ES-I3 (cell line): ENCODE measurements around the gene FGD5.

Source experiments
- H3K36me3 ChIP-seq: 2 replicates; pipeline ENCODE4 v1.6.1; 2013; ENCODE audit warnings: mild to moderate bottlenecking, low read length, control low read depth, moderate library complexity; ENCODE audit not compliant: insufficient read depth
- H3K4me1 ChIP-seq: 2 replicates; pipeline ENCODE4 v1.6.1; 2013; ENCODE audit warnings: mild to moderate bottlenecking, control low read depth, low read length; ENCODE audit not compliant: insufficient read depth
- H3K9ac ChIP-seq: 2 replicates; pipeline ENCODE4 v1.6.1; 2013; ENCODE audit warnings: low read depth, mild to moderate bottlenecking, low read length, moderate library complexity
- H3K9me3 ChIP-seq: 2 replicates; pipeline ENCODE4 v1.6.1; 2013; ENCODE audit warnings: mild to moderate bottlenecking, low read length, moderate library complexity; ENCODE audit not compliant: control insufficient read depth, insufficient read depth

FGD5 gene

DNA sequence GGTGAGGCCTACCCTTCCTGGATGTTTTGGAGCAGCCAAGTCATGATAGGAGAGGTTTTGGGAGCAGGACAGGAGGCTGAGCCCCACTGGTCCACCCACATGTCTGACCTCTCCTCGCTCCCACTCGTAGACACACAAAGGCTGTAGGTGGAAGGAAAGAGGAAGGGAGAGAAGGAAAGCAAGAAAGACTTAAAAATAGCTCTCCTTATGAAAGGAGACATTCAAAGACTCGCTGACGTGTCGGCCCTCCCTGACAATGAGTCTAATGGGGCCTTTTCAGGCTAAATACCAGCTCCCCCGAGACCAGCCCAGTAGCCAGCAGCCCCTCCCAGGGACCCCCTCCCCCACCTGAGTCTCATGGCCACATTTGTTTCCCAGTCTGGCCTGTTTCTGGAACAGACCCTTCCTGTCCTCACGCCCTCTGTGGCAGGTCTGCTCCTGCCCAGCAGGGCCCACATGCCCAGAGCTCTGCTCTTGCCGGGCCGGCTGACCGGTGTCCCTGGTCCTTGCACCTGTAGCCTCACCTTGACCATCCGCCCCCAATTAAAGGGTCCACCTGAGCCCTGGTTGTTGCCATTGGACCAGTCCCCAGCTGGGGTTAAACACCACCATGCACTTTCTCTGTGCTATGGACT lies 49.3 kb downstream of the FGD5 start:
- H3K9me3 ChIP-seq: no peaks in the 10 kb centered on the region
- H3K4me1 ChIP-seq: peaks cover 6% of the 10 kb centered on the region; the same call in 1 of the 2 replicates
- H3K36me3 ChIP-seq: no peaks in the 10 kb centered on the region; the same call in 1 of the 2 replicates
- H3K9ac ChIP-seq: no peak overlapping the region

DNA sequence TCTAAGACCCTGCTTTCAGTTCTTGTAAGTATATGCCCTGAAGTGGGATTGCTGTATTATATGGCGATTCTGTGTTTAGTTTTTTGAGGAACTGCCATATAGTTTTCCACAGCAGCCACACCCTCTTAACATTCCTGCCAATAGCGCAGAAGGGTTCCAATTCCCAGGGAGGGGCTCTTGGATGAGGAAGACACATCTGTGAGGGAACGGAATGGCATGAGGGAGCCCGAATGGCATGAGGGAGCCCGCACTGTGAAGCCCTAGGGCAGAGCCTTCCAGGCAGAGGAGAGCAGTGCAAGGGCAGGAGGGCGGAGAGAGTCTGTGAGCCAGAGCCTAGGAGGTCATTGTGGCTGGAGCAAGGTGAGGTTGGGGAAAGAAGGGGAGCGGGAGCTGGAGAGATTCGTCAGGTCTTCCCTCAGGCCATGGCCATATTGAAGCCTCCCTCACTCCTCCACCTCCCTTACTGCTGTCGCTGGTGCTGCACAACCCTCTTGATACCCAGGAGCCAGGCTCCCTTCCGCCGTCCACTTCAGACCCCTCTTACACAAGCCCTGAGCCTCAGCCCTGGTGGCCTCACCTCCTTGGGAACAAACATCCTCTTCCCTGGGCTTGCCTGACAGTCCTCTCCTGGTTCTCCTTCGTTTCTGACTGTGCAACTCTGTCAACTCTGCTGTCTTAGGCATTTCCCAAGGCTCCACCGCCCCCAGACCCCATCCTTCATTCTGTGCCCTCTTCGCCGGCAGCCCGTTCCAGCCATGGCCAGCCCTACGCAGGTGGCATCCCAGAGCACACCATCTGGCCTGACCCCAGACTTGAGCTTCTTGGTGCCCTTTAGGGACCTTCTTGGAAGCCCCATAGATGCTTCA lies 51.4 kb downstream of the FGD5 start:
- Histone ChIP-seq H3K4me1 (no peaks in the 10 kb centered on the region), H3K36me3 (no peaks in the 10 kb centered on the region; the same call in 1 of the 2 replicates), H3K9ac (no peak overlapping the region), H3K9me3 (no peaks in the 10 kb centered on the region)

DNA sequence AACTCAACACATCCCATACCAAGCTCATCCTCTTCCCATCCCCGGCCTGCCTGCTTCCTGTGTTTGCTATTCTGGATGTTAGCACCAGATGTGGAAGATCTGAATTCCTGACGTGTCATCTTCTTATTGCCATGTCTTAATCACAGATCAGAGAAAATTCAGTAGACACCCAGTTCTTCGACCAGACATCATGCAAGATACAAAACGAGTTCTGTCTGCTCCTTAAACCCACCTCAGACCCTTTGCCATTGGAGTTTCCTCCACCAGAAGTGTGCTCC lies 52.0 kb downstream of the FGD5 start:
- H3K36me3 ChIP-seq: no peaks in the 10 kb centered on the region; the same call in 1 of the 2 replicates
- no peaks in the 10 kb centered on the region for H3K9me3 ChIP-seq
- H3K9ac ChIP-seq: no peak overlapping the region
- H3K4me1 ChIP-seq: no peaks in the 10 kb centered on the region

DNA sequence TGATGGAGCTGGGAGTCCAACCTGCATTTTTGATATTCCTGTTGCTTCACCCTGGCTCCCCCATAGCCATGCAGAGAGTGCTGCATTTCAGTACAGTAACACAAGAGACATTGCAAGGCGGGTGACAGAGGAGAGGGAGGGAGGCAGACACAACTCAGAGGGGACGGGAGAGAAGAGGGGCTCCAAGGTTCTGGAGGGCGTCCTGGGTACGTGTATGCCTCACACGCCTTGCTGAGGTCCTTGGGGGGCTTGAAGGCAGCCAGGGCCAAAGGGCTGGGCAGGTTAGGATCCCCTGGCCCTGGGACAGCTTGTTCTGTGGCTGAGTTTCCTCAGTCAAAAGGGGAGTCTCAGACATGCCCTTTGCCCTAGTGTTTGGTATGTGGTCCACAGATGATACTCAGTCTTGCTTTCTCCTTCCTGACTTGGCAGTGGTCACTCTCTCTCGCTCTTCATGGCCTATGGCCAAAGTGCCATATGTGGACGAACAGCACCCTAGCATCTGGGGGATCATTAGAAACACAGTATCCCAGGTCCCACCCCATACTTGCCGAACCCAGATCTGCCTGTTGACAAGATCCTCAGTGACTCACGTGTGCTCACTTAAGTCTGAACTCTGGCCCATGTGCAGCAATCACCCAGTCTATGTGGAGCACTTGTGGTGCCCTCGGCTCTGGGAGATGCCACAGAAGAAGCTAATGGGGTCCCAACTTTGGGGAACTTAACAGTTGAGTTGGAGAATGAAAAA lies 52.9 kb downstream of the FGD5 start:
- no peaks in the 10 kb centered on the region for H3K4me1 ChIP-seq
- no peaks in the 10 kb centered on the region for H3K9me3 ChIP-seq
- H3K9ac ChIP-seq: no peak overlapping the region
- H3K36me3 ChIP-seq: no peaks in the 10 kb centered on the region; the same call in 1 of the 2 replicates

- H3K4me1 ChIP-seq: no peaks in the 10 kb centered on the region
- no peak overlapping the region for H3K9ac ChIP-seq
- H3K36me3 ChIP-seq: no peaks in the 10 kb centered on the region; the same call in 1 of the 2 replicates
- H3K9me3 ChIP-seq: no peaks in the 10 kb centered on the region
Observed at GRCh38 chr3:14872706-14873105, 53.9 kb downstream of the FGD5 start.

DNA sequence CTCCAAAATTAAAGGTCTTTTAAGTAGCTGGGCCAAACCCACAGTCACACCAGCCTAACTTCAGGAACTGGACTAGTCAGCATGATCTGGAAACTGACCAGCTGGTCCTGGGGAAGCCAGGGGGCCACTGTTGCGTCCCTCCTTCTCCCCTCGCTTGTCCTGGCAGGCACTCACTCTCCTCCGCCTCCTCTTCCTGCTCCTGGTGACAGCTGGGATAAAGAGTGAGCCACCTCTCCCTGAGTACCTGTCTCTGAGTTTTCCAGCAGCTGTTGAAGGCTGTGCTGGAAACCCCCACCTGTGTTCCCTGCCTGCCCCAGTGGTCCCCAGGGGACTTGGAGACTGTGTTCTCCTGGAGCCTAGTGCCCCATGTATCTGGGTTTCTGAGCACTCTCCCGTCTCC lies 56.0 kb downstream of the FGD5 start:
- H3K9ac ChIP-seq: no peak overlapping the region
- H3K9me3 ChIP-seq: no peaks in the 10 kb centered on the region
- no peaks in the 10 kb centered on the region for H3K4me1 ChIP-seq
- H3K36me3 ChIP-seq: no peaks in the 10 kb centered on the region; the same call in 1 of the 2 replicates

DNA sequence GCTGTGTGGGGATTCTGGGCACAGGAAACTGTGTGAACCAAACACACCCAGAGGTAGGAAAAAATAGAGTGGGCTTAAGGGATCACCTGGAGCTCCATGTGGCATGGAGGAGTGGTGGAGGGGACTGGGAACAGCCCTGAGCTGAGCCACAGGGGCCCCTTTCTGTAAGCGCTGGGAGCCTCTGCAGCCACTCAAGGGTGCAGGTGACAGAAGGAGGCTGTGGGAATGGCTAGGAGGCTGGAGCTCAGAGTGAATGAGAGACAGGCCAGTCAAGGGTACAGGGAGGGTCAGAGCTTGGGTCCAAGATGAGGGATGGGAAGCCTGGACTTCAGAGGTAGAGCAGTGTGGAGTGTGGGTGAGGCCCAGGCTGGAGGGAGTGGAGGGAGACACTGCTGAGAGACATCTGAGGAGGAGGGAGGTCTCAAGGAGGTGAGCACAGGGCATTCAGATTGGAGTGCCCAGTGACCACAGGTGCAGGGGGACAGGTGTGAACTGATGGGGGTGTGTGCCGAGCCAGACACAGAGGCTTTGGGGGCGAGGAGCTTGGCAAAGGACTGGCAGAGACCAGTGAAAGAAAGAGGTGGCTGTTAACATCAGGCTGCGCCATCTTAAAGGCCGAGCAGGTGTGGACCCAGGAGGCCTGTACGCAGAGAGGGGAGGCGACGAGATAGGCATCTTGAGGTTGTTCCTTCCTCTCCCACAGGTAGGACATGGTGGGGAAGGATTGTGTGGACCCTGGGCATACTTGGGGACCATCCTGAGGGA lies 56.8 kb downstream of the FGD5 start:
- Histone ChIP-seq H3K36me3 (no peaks in the 10 kb centered on the region; the same call in 1 of the 2 replicates), H3K4me1 (no peaks in the 10 kb centered on the region), H3K9me3 (no peaks in the 10 kb centered on the region), H3K9ac (no peak overlapping the region)

DNA sequence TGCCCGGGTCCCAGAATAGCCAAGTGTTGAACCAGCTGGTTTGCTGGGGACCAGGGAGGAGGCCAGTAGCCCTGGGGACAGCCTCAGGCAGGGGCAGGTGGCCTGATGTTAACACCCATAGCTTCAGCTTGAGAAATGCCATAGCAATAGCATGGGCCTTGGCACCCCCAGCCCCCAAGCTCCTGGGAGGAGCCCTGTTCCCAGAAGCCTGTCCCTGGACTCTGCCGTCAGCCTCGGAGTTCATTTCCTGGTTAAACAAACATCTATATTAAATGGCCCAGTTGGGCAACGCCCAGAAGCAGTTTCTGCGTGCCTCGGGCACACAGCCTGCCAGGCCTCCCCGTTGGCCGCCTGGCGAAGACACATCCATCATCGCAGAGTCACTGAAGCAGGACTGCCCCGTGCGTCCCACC lies 58.2 kb downstream of the FGD5 start:
- Histone ChIP-seq H3K9ac (no peak overlapping the region), H3K36me3 (no peaks in the 10 kb centered on the region; the same call in 1 of the 2 replicates), H3K4me1 (no peaks in the 10 kb centered on the region), H3K9me3 (no peaks in the 10 kb centered on the region)

DNA sequence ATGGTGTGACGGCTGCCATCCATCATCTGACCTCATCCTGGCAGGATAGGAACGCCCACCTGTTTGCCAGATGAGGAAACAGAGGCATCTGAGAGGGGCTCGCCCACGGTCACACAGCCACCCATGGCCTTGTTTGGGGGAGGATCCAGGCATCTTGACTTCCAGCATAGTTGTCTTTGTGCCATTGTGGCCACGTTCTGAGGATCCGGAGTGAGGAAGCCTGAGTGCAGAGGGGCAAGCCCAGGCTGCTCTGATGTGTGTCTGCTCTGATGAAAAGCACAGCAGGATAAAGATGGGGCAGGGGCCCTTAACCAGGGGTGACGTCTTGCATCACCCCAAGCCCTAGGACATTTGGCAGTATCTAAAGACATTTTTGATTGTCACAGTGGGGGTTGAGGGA lies 58.7 kb downstream of the FGD5 start:
- Histone ChIP-seq H3K36me3 (no peaks in the 10 kb centered on the region), H3K4me1 (no peaks in the 10 kb centered on the region), H3K9ac (no peak overlapping the region), H3K9me3 (no peaks in the 10 kb centered on the region)

DNA sequence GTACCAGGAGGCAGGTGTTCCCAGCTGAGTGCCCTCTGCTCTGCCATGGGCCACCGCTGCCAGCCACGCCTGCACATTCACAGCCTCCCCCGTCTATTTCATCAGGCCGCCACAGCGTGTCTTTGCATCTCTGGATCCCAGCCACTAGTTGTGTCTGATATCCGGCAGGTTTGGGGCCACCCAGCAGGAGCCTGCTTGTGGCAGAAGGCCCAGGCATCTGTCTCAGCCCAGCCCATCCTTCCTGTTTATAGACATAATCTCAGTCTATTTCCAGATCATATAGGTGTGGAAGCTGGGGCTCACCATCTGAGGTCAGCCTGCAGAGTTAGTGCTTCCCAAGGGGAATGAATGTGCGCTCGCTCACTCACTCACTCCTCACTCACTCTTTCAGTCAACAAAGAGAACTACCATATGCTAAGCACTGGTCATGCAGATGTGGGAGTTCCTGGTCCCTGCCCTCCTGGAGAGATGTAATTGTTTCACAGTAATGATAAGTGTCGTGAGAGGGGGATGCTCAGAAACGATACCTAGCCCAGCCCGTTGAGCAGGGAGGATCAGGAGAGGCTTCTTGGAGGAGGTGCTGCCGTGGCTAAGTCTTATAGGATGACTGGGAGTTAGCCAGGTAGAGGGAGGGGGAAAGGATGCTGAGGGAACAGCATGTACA lies 60.6 kb downstream of the FGD5 start:
- H3K9me3 ChIP-seq: no peaks in the 10 kb centered on the region
- no peaks in the 10 kb centered on the region for H3K4me1 ChIP-seq
- H3K9ac ChIP-seq: no peak overlapping the region
- no peaks in the 10 kb centered on the region for H3K36me3 ChIP-seq

GRCh38 chr3:14880447-14881106 lies 61.8 kb downstream of the FGD5 start:
- Histone ChIP-seq H3K36me3 (no peaks in the 10 kb centered on the region), H3K9ac (no peak overlapping the region), H3K9me3 (no peaks in the 10 kb centered on the region), H3K4me1 (no peaks in the 10 kb centered on the region)

- no peaks in the 10 kb centered on the region for H3K9me3 ChIP-seq
- H3K36me3 ChIP-seq: no peaks in the 10 kb centered on the region
- H3K4me1 ChIP-seq: no peaks in the 10 kb centered on the region
- no peak overlapping the region for H3K9ac ChIP-seq
Observed at GRCh38 chr3:14883226-14883625, 64.5 kb downstream of the FGD5 start.

- no peak overlapping the region for H3K9ac ChIP-seq
Observed at GRCh38 chr3:14884665-14885064, 65.9 kb downstream of the FGD5 start.

More at GRCh38 chr3:14884665-14885064, 65.9 kb downstream of the FGD5 start:
- Histone ChIP-seq H3K9me3 (no peaks in the 10 kb centered on the region), H3K36me3 (no peaks in the 10 kb centered on the region), H3K4me1 (no peaks in the 10 kb centered on the region)
